ENCODE measurements around the gene EIF4E2.

EIF4E2 gene

GRCh38 chr2:232611061-232611460, 60.6 kb downstream of the EIF4E2 start (continued):
- TF ChIP-seq ZC3H10 (CRISPR knock-in tag; IDR thresholded peaks at IDR 0.05): no peak
- TF ChIP-seq RARB (CRISPR knock-in tag; IDR thresholded peaks at IDR 0.05): no peak

GRCh38 chr2:232611559-232612218, 61.2 kb downstream of the EIF4E2 start:
- ATAC-seq: peak; percentile 80
- TF ChIP-seq ZNF8 (CRISPR knock-in tag; IDR thresholded peaks at IDR 0.05): no peak
- no peak for TF ChIP-seq ZNF70 (CRISPR knock-in tag; IDR thresholded peaks at IDR 0.05)
- no peak for TF ChIP-seq ZC3H10 (CRISPR knock-in tag; IDR thresholded peaks at IDR 0.05)
- TF ChIP-seq SNAI2 (CRISPR knock-in tag; IDR thresholded peaks at IDR 0.05): no peak
- TF ChIP-seq BACH2 (CRISPR knock-in tag; IDR thresholded peaks at IDR 0.05; ENCODE audit: borderline replicate concordance): no peak
- TF ChIP-seq ISL1 (CRISPR knock-in tag; IDR thresholded peaks at IDR 0.05): no peak

- ATAC-seq: no peak
- TF ChIP-seq SNAI2 (CRISPR knock-in tag; IDR thresholded peaks at IDR 0.05) (no peak), ZNF70 (CRISPR knock-in tag; IDR thresholded peaks at IDR 0.05) (no peak), ESRRG (CRISPR knock-in tag; IDR thresholded peaks at IDR 0.05) (no peak), RARB (CRISPR knock-in tag; IDR thresholded peaks at IDR 0.05) (no peak), GLIS3 (CRISPR knock-in tag; IDR thresholded peaks at IDR 0.05) (no peak), OSR1 (CRISPR knock-in tag; IDR thresholded peaks at IDR 0.05) (no peak), TSHZ2 (CRISPR knock-in tag; IDR thresholded peaks at IDR 0.05) (no peak), ZC3H10 (CRISPR knock-in tag; IDR thresholded peaks at IDR 0.05) (no peak), ZFP3 (CRISPR knock-in tag; IDR thresholded peaks at IDR 0.05) (no peak), ZFP30 (CRISPR knock-in tag; IDR thresholded peaks at IDR 0.05) (no peak), PPARA (CRISPR knock-in tag; IDR thresholded peaks at IDR 0.05; ENCODE audit: borderline replicate concordance) (no peak), ARNTL (CRISPR knock-in tag; IDR thresholded peaks at IDR 0.05; ENCODE audit: borderline replicate concordance, low read depth) (no peak), BACH2 (CRISPR knock-in tag; IDR thresholded peaks at IDR 0.05; ENCODE audit: borderline replicate concordance) (no peak), ZNF8 (CRISPR knock-in tag; IDR thresholded peaks at IDR 0.05) (no peak), TCF4 (CRISPR knock-in tag; IDR thresholded peaks at IDR 0.05; ENCODE audit: borderline replicate concordance) (no peak)
- TF ChIP-seq, protein P1, sequence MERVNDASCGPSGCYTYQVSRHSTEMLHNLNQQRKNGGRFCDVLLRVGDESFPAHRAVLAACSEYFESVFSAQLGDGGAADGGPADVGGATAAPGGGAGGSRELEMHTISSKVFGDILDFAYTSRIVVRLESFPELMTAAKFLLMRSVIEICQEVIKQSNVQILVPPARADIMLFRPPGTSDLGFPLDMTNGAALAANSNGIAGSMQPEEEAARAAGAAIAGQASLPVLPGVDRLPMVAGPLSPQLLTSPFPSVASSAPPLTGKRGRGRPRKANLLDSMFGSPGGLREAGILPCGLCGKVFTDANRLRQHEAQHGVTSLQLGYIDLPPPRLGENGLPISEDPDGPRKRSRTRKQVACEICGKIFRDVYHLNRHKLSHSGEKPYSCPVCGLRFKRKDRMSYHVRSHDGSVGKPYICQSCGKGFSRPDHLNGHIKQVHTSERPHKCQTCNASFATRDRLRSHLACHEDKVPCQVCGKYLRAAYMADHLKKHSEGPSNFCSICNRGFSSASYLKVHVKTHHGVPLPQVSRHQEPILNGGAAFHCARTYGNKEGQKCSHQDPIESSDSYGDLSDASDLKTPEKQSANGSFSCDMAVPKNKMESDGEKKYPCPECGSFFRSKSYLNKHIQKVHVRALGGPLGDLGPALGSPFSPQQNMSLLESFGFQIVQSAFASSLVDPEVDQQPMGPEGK (CRISPR knock-in tag; IDR thresholded peaks at IDR 0.05; ENCODE audit: borderline replicate concordance): no peak
- TF ChIP-seq, protein P2, sequence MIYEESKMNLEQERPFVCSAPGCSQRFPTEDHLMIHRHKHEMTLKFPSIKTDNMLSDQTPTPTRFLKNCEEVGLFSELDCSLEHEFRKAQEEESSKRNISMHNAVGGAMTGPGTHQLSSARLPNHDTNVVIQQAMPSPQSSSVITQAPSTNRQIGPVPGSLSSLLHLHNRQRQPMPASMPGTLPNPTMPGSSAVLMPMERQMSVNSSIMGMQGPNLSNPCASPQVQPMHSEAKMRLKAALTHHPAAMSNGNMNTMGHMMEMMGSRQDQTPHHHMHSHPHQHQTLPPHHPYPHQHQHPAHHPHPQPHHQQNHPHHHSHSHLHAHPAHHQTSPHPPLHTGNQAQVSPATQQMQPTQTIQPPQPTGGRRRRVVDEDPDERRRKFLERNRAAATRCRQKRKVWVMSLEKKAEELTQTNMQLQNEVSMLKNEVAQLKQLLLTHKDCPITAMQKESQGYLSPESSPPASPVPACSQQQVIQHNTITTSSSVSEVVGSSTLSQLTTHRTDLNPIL (CRISPR knock-in tag; IDR thresholded peaks at IDR 0.05; ENCODE audit: low read depth): no peak
- TF ChIP-seq, protein P3, sequence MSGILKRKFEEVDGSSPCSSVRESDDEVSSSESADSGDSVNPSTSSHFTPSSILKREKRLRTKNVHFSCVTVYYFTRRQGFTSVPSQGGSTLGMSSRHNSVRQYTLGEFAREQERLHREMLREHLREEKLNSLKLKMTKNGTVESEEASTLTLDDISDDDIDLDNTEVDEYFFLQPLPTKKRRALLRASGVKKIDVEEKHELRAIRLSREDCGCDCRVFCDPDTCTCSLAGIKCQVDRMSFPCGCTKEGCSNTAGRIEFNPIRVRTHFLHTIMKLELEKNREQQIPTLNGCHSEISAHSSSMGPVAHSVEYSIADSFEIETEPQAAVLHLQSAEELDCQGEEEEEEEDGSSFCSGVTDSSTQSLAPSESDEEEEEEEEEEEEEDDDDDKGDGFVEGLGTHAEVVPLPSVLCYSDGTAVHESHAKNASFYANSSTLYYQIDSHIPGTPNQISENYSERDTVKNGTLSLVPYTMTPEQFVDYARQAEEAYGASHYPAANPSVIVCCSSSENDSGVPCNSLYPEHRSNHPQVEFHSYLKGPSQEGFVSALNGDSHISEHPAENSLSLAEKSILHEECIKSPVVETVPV (CRISPR knock-in tag; IDR thresholded peaks at IDR 0.05): no peak
These were observed 63.1 kb downstream of the EIF4E2 start for GRCh38 chr2:232613538-232614134.

- ATAC-seq: no peak
- TF ChIP-seq TCF4 (CRISPR knock-in tag; IDR thresholded peaks at IDR 0.05; ENCODE audit: borderline replicate concordance) (no peak), ZNF8 (CRISPR knock-in tag; IDR thresholded peaks at IDR 0.05) (no peak), ZFP30 (CRISPR knock-in tag; IDR thresholded peaks at IDR 0.05) (no peak), ISL1 (CRISPR knock-in tag; IDR thresholded peaks at IDR 0.05) (no peak), ESRRG (CRISPR knock-in tag; IDR thresholded peaks at IDR 0.05) (no peak), CSDC2 (CRISPR knock-in tag; IDR thresholded peaks at IDR 0.05) (no peak), RARB (CRISPR knock-in tag; IDR thresholded peaks at IDR 0.05) (no peak)
- TF ChIP-seq, protein P2 (CRISPR knock-in tag; IDR thresholded peaks at IDR 0.05; ENCODE audit: low read depth): no peak
- TF ChIP-seq, protein P1 (CRISPR knock-in tag; IDR thresholded peaks at IDR 0.05; ENCODE audit: borderline replicate concordance): no peak
These were observed 64.8 kb downstream of the EIF4E2 start for GRCh38 chr2:232615339-232615738.
